NCI-H2227 treated with DMSO at 0.1 percent for 48 hours (cell line): ENCODE results near the gene ATF5.

Source experiments
- DNase-seq: peaks from one replicate; lab custom pipeline; 2025; lab: John Stamatoyannopoulos, UW

Gene ATF5

GRCh38 chr19:49929121-49929610 lies at the start of gene ATF5, which contains the start of gene NUP62:
Gene ATF5 (plus strand): TSS chr19:49929205. CDS start chr19:49930851, 1,646 bp downstream.
Gene NUP62 (minus strand): TSS chr19:49929504. CDS start chr19:49909807, 19,697 bp downstream.
- peak; percentile 92 for DNase-seq

GRCh38 chr19:49879243-49879963 lies 49.6 kb upstream of the ATF5 start:
- no peak for DNase-seq

GRCh38 chr19:49880162-49880869 lies 48.7 kb upstream of the ATF5 start:
- DNase-seq: no peak

GRCh38 chr19:49881186-49881585 lies 47.8 kb upstream of the ATF5 start:
- DNase-seq: no peak

- no peak for DNase-seq
These were observed 47.2 kb upstream of the ATF5 start for GRCh38 chr19:49881672-49882394.

- no peak for DNase-seq
These were observed 46.4 kb upstream of the ATF5 start for GRCh38 chr19:49882643-49883042.

GRCh38 chr19:49883094-49883493 lies 45.9 kb upstream of the ATF5 start:
- no peak for DNase-seq

- DNase-seq: no peak
These were observed 44.9 kb upstream of the ATF5 start for GRCh38 chr19:49884109-49884508.

- no peak for DNase-seq
These were observed 44.2 kb upstream of the ATF5 start for GRCh38 chr19:49884760-49885159.

- no peak for DNase-seq
These were observed 41.9 kb upstream of the ATF5 start for GRCh38 chr19:49887037-49887664.

- DNase-seq: peak; percentile 1
These were observed 41.1 kb upstream of the ATF5 start for GRCh38 chr19:49887665-49888509.

- DNase-seq: no peak
These were observed 40.5 kb upstream of the ATF5 start for GRCh38 chr19:49888510-49888824.

GRCh38 chr19:49889038-49889686 lies 39.8 kb upstream of the ATF5 start:
- no peak for DNase-seq

- no peak for DNase-seq
These were observed 39.2 kb upstream of the ATF5 start for GRCh38 chr19:49889687-49890348.

GRCh38 chr19:49890349-49891311 lies 38.4 kb upstream of the ATF5 start:
- no peak for DNase-seq

GRCh38 chr19:49891393-49891792 lies 37.6 kb upstream of the ATF5 start:
- no peak for DNase-seq

GRCh38 chr19:49892716-49893115 lies 36.3 kb upstream of the ATF5 start:
- no peak for DNase-seq

- no peak for DNase-seq
These were observed 34.9 kb upstream of the ATF5 start for GRCh38 chr19:49894011-49894664.
